HepG2 (cell line): ENCODE measurements around the gene MYOF. TPM values are rescaled to one million over a fixed set of nuclear protein-coding genes. Genes with fewer than 3 reads are reported as not detected.

Source experiments
- ATAC-seq: fragments of 200-7000 bp; cut with Tn5 transposase; 3 replicates; pipeline ENCODE4 v1.9.1; 2020; ENCODE audit warnings: mild to moderate bottlenecking, moderate library complexity
- BruUV-seq: library from RNA; stranded (reverse); fragments of 400-500 nt; replicated peaks from 2 replicates; lab custom pipeline; 2021; lab: Mats Ljungman, UMichigan
- CTCF ChIA-PET: fragments of 300-600 bp; formaldehyde crosslinking; extraction: SDS; loops from one replicate; lab custom pipeline; 2021; ENCODE audit warnings: low total read pairs, inconsistent platforms, low intra/inter-chr PET ratio; lab: Yijun Ruan, JAX
- POLR2A ChIA-PET: fragments of 350-600 bp; sonication (Branson Sonifier 250); formaldehyde crosslinking; loops from one replicate; lab custom pipeline; 2020; ENCODE audit warnings: antibody characterized with exemption, inconsistent platforms; lab: Yijun Ruan, JAX
- DNase-seq: peaks from one replicate; pipeline ENCODE4 v3.0.0-alpha.2; 2015; ENCODE audit warnings: low spot score
- FAIRE-seq: peaks from 3 replicates; lab custom pipeline; 2011; peaks lifted over from hg19 to GRCh38; lab: Jason Lieb, UNC
- H2AFZ ChIP-seq: one replicate; pipeline ENCODE4 v1.6.1; 2011; ENCODE audit warnings: low read length, inconsistent platforms
- H3K27ac ChIP-seq: fragments of 300-600 bp; 3 replicates; pipeline ENCODE4 v1.8.0; 2011; ENCODE audit warnings: mixed run types, mild to moderate bottlenecking, mixed read lengths, low read length, inconsistent platforms; ENCODE audit not compliant: insufficient read depth; ENCODE audit errors: extremely low read length
- H3K27me3 ChIP-seq, 2 experiments: fragments of 200-600 bp in 1 of 2; 2 replicates in 1 of 2; 3 replicates in 1 of 2; pipeline versions ENCODE4 v1.6.0 to v1.8.0; 2011; ENCODE audit warnings: low read length in 2 of 2, mild to moderate bottlenecking in 2 of 2, moderate library complexity in 2 of 2, inconsistent platforms in 1 of 2; ENCODE audit not compliant: insufficient read depth in 2 of 2, control insufficient read depth in 1 of 2
- H3K36me3 ChIP-seq, 2 experiments: fragments of 200-600 bp in 1 of 2; replicated peaks in 1 of 2; 2 replicates in 1 of 2; 3 replicates in 1 of 2; pipeline versions ENCODE4 v1.5.1 to v1.8.0; 2011; ENCODE audit warnings: low read length in 2 of 2, inconsistent platforms in 1 of 2; ENCODE audit not compliant: insufficient read depth in 2 of 2, control insufficient read depth in 1 of 2
- H3K4me1 ChIP-seq: 2 replicates; pipeline ENCODE4 v1.5.1; 2012; ENCODE audit warnings: low read length, inconsistent platforms; ENCODE audit not compliant: insufficient read depth
- H3K4me2 ChIP-seq: 2 replicates; pipeline ENCODE4 v1.6.0; 2011; ENCODE audit warnings: low read depth, low read length, inconsistent platforms
- H3K4me3 ChIP-seq, 3 experiments: fragments of 200-600 bp in 1 of 3; sonication (generic), shearing (Covaris generic) in 1 of 3; replicated peaks in 1 of 3; 2 replicates each; pipeline ENCODE4 v1.5.1; 2011 to 2016; ENCODE audit warnings: low read length in 3 of 3, inconsistent platforms in 2 of 3, low read depth in 2 of 3, mild to moderate bottlenecking in 2 of 3, control low read depth in 1 of 3, mixed read lengths in 1 of 3; ENCODE audit not compliant: insufficient read depth in 1 of 3
- H3K79me2 ChIP-seq: one replicate; pipeline ENCODE4 v1.6.1; 2011; ENCODE audit warnings: low read length, inconsistent platforms; ENCODE audit not compliant: insufficient read depth
- H3K9ac ChIP-seq: 2 replicates; pipeline ENCODE4 v1.6.0; 2011; ENCODE audit warnings: mild to moderate bottlenecking, low read depth, low read length, inconsistent platforms; ENCODE audit not compliant: insufficient read depth
- H3K9me3 ChIP-seq: 2 replicates; pipeline ENCODE4 v1.5.1; 2012; ENCODE audit warnings: mild to moderate bottlenecking, low read length
- H4K20me1 ChIP-seq: 2 replicates; pipeline ENCODE4 v1.6.0; 2011; ENCODE audit warnings: inconsistent platforms, mild to moderate bottlenecking, low read length, moderate library complexity; ENCODE audit not compliant: insufficient read depth
- FOXA1 ChIP-seq, 2 experiments: fragments of 450-650 bp in 1 of 2; sonication (generic) in 1 of 2; formaldehyde crosslinking in 1 of 2; IDR thresholded peaks; 2 replicates each; pipeline versions ENCODE4 v1.4.0 to v1.6.1; 2016 to 2020; ENCODE audit warnings: missing genetic modification reagents in 1 of 2
- FOXK2 ChIP-seq: fragments of 450-650 bp; IDR thresholded peaks from 2 replicates; pipeline ENCODE4 v1.6.1; 2016
- JUN ChIP-seq: sonication (generic); formaldehyde crosslinking; IDR thresholded peaks from 2 replicates; pipeline ENCODE4 v1.4.0; 2020; ENCODE audit warnings: mild to moderate bottlenecking, missing genetic modification reagents
- NFYC ChIP-seq: IDR thresholded peaks from 2 replicates; pipeline ENCODE4 v1.6.1; 2016; ENCODE audit warnings: missing genetic modification reagents, missing compliant biosample characterization
- RBM39 ChIP-seq: fragments of 200-400 bp; formaldehyde crosslinking; IDR thresholded peaks from one replicate; pipeline ENCODE4 v1.6.1; 2018; ENCODE audit warnings: antibody characterized with exemption, mild to moderate bottlenecking, low read depth, low read length; ENCODE audit not compliant: poor library complexity, severe bottlenecking
- RCOR2 ChIP-seq: IDR thresholded peaks from 2 replicates; pipeline ENCODE4 v1.6.1; 2016; ENCODE audit warnings: missing biosample characterization, missing genetic modification reagents
- SRSF1 ChIP-seq: fragments of 200-400 bp; formaldehyde crosslinking; optimal IDR thresholded peaks from 2 replicates; pipeline ENCODE3; 2017; ENCODE audit warnings: mild to moderate bottlenecking, low read depth, low read length, moderate library complexity
- ZNF552 ChIP-seq: sonication (generic); formaldehyde crosslinking; IDR thresholded peaks from 2 replicates; pipeline ENCODE4 v1.9.0; 2022; ENCODE audit warnings: missing genetic modification reagents, mild to moderate bottlenecking, borderline replicate concordance
- ZNF746 ChIP-seq: sonication (generic); formaldehyde crosslinking; IDR thresholded peaks from 2 replicates; pipeline ENCODE4 v1.8.0; 2022; ENCODE audit warnings: mild to moderate bottlenecking, missing genetic modification reagents
- ZNF749 ChIP-seq: sonication (generic); formaldehyde crosslinking; IDR thresholded peaks from 2 replicates; pipeline ENCODE4 v1.8.0; 2022; ENCODE audit warnings: mild to moderate bottlenecking, missing genetic modification reagents, moderate library complexity, borderline replicate concordance
- ZNF768 ChIP-seq: sonication (generic); formaldehyde crosslinking; IDR thresholded peaks from 2 replicates; pipeline ENCODE4 v1.4.0; 2020; ENCODE audit warnings: missing genetic modification reagents
- ZNF788 ChIP-seq: sonication (generic); formaldehyde crosslinking; IDR thresholded peaks from 2 replicates; pipeline ENCODE4 v1.5.0; 2020; ENCODE audit warnings: mild to moderate bottlenecking, missing genetic modification reagents, borderline replicate concordance
- ZNF790 ChIP-seq: sonication (generic); formaldehyde crosslinking; IDR thresholded peaks from 2 replicates; pipeline ENCODE4 v1.8.0; 2022; ENCODE audit warnings: missing genetic modification reagents, mild to moderate bottlenecking, borderline replicate concordance
- WGBS: methylation state at CpG from one replicate; pipeline ENCODE4 v1.1.6; 2017; ENCODE audit warnings: low lambda C conversion rate; 5-methylcytosine and 5-hydroxymethylcytosine counted together
- in situ Hi-C: cut with HindIII; loops from 2 replicates; pipeline ENCODE4 v1.10.0; 2017; ENCODE audit warnings: low pct_unique_long_range_greater_than_20kb; ENCODE audit not compliant: extremely low pct_ligation_motif_present
- intact Hi-C: fragments of 100-400 bp; cut with micrococcal nuclease; formaldehyde crosslinking; loops from one replicate; pipeline ENCODE4 v1.10.0; 2022; ENCODE audit not compliant: unreplicated experiment
- polyA plus RNA-seq, 8 experiments: library from polyadenylated mRNA; depleted of rRNA in 3 of 8; stranded (reverse) in 7 of 8; unstranded in 1 of 8; fragments of >200 nt; fragmentation: Illumina TruSeq in 4 of 8; extraction: Trizol in 4 of 8; gene quantifications; 2 replicates each; pipeline versions ENCODE4 v1.2.1 to v1.2.3, GENCODE V29; 2011 to 2016; ENCODE audit warnings: low read depth in 4 of 8, missing spikeins in 1 of 8, mixed read lengths in 1 of 8; ENCODE audit not compliant: insufficient read depth in 1 of 8
- total RNA-seq, 5 experiments: library from RNA; depleted of rRNA; stranded (reverse); fragments of >200 nt; fragmentation: Illumina TruSeq; extraction: Trizol; gene quantifications; 2 replicates each; pipeline ENCODE4 v1.2.3, GENCODE V29; 2016; ENCODE audit warnings: low read depth in 1 of 5
- TF ChIP-seq, protein P1 (sequence below): sonication (generic); formaldehyde crosslinking; IDR thresholded peaks from 2 replicates; pipeline ENCODE4 v1.4.0; 2020; ENCODE audit warnings: missing genetic modification reagents

MYOF gene
- total and polyA plus RNA-seq, 2 of the 13 experiments (the other 11 are each of a cell fraction or from before 2014, with no cell fraction given) = 0.18 to 0.42 TPM

DNA sequence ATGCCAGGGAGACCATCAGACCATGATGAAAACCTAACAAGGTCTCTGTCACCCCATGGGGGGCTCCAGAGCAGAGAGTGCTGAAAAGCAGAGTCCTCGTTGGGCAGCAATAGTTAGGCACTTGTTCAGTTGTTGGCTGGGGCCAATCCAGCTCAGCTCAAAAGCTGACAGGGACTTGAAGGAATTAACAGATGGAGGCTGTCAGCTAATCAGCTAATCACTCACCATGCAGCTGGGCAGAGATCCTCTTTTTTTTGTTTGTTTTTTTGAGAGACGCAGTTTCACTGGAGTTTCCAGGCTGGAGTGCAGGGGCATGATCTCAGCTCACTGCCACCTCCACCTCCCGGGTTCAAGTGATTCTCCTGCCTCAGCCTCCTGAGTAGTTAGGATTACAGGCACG is 32.4 kb upstream of the MYOF start:
- Histone ChIP-seq H3K4me3 (no peak overlapping the region), H3K79me2 (no peaks in the 10 kb centered on the region), H3K4me2 (no peak overlapping the region), H3K27ac (no peak overlapping the region), H3K9ac (no peak overlapping the region), H3K27me3 (no peaks in the 10 kb centered on the region), H3K36me3 (peaks cover 4 to 26% of the 10 kb centered on the region in 2 experiments; a peak in 4 of 5 replicates), H4K20me1 (no peaks in the 10 kb centered on the region), H2AFZ (no peak overlapping the region), H3K4me1 (no peaks in the 10 kb centered on the region), H3K9me3 (no peaks in the 10 kb centered on the region)
- intact Hi-C loops = no loop called here
- no peak for TF ChIP-seq RCOR2 (CRISPR knock-in tag)
- no peak for TF ChIP-seq ZNF768 (CRISPR knock-in tag)
- no peak for TF ChIP-seq FOXA1 (IDR thresholded peaks at IDR 0.05)
- TF ChIP-seq FOXA1 (CRISPR knock-in tag; IDR thresholded peaks at IDR 0.05) = no peak
- no peak for TF ChIP-seq RBM39
- no peak for TF ChIP-seq ZNF552 (CRISPR knock-in tag)
- no peak for TF ChIP-seq JUN (CRISPR knock-in tag)
- ATAC-seq = no peak
- BruUV-seq = no TSS peak
- WGBS = 98% methylated on average over 4 of the region's 4 CpGs
- FAIRE-seq = no peak
- in situ Hi-C loops = no loop called here
- ChIA-PET CTCF (no interaction called here), POLR2A (no interaction called here)
- DNase-seq = no peak

DNA sequence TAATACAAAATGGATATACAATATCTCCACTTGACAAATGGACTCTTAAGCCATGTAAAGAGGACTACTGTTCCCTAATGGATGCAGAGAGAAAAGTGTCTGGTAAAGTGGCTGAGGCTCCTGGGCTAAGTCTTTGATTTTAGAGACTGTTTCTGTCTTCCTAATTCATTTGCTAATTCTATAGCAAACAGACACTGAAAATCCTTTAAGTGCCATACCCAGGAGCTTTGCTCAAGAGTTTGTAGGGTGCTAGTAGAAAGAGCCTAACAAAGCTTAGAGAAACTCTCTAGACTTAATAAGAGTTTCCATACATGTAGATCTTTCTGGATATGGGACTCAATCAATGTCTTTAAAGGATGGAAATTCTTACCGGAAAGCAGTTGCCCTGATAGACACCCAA is 31.0 kb upstream of the MYOF start:
- 61% methylated on average over 1 of the region's 1 CpG for WGBS
- in situ Hi-C loops = no loop called here
- H3K9me3 ChIP-seq = no peaks in the 10 kb centered on the region
- POLR2A ChIA-PET = no interaction called here
- TF ChIP-seq ZNF788 (CRISPR knock-in tag) (no peak), SRSF1 (no peak), ZNF749 (CRISPR knock-in tag) (no peak), ZNF790 (no peak), NFYC (CRISPR knock-in tag) (no peak), FOXK2 (no peak), ZNF746 (CRISPR knock-in tag) (no peak)
- TF ChIP-seq, protein P1, sequence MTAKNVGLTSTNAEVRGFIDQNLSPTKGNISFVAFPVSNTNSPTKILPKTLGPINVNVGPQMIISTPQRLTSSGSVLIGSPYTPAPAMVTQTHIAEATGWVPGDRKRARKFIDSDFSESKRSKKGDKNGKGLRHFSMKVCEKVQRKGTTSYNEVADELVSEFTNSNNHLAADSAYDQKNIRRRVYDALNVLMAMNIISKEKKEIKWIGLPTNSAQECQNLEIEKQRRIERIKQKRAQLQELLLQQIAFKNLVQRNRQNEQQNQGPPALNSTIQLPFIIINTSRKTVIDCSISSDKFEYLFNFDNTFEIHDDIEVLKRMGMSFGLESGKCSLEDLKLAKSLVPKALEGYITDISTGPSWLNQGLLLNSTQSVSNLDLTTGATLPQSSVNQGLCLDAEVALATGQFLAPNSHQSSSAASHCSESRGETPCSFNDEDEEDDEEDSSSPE (CRISPR knock-in tag) = no peak
- no peak overlapping the region for H2AFZ ChIP-seq
- H3K27ac ChIP-seq = no peak overlapping the region
- no peaks in the 10 kb centered on the region for H3K4me1 ChIP-seq
- FAIRE-seq (no peak), ATAC-seq (no peak), DNase-seq (no peak)
- CTCF ChIA-PET = no interaction called here
- intact Hi-C loops = no loop called here
- peaks cover 2 to 18% of the 10 kb centered on the region in 2 experiments; a peak in 4 of 5 replicates for H3K36me3 ChIP-seq
- H3K79me2 ChIP-seq = no peaks in the 10 kb centered on the region
- H3K4me3 ChIP-seq = no peak overlapping the region
- H3K4me2 ChIP-seq = no peak overlapping the region
- no peaks in the 10 kb centered on the region for H3K27me3 ChIP-seq
- no TSS peak for BruUV-seq
- no peaks in the 10 kb centered on the region for H4K20me1 ChIP-seq
- H3K9ac ChIP-seq = no peak overlapping the region
